22Rv1 (cell line): ENCODE data around the gene FBXW7.
A peak's percentile ranks its signal among the peaks of the same experiment; 100 is the strongest.

Source experiments
- H3K27ac ChIP-seq: fragments of 450-650 bp; 2 replicates; pipeline ENCODE4 v1.5.1; 2017
- CTCF ChIP-seq: fragments of 450-650 bp; IDR thresholded peaks from 2 replicates; pipeline ENCODE4 v1.5.1; 2017; ENCODE audit warnings: mild to moderate bottlenecking
- ZFX ChIP-seq: fragments of 450-650 bp; IDR thresholded peaks from 2 replicates; pipeline ENCODE4 v1.6.1; 2017; ENCODE audit warnings: antibody characterized with exemption, borderline replicate concordance

FBXW7 gene

GRCh38 chr4:152278172-152278504 lies 257.8 kb downstream of the FBXW7 start:
- peak overlapping the region; percentile 76 for H3K27ac ChIP-seq
- TF ChIP-seq ZFX (no peak), CTCF (no peak)

GRCh38 chr4:152277333-152277732 lies 258.6 kb downstream of the FBXW7 start:
- peak overlapping the region; percentile 76; the same call in 1 of the 2 replicates for H3K27ac ChIP-seq
- TF ChIP-seq CTCF = no peak
- TF ChIP-seq ZFX = no peak

GRCh38 chr4:152273343-152273742 lies 262.5 kb downstream of the FBXW7 start:
- TF ChIP-seq ZFX = no peak
- TF ChIP-seq CTCF = no peak
- H3K27ac ChIP-seq = no peak overlapping the region
